Measurements from ENCODE around the gene SAMD11. TPM values are rescaled to one million over a fixed set of nuclear protein-coding genes. Genes with fewer than 3 reads are reported as not detected.

The SAMD11 gene
- total RNA-seq, 1 donor from 2014 or later: 0.14 TPM

DNA sequence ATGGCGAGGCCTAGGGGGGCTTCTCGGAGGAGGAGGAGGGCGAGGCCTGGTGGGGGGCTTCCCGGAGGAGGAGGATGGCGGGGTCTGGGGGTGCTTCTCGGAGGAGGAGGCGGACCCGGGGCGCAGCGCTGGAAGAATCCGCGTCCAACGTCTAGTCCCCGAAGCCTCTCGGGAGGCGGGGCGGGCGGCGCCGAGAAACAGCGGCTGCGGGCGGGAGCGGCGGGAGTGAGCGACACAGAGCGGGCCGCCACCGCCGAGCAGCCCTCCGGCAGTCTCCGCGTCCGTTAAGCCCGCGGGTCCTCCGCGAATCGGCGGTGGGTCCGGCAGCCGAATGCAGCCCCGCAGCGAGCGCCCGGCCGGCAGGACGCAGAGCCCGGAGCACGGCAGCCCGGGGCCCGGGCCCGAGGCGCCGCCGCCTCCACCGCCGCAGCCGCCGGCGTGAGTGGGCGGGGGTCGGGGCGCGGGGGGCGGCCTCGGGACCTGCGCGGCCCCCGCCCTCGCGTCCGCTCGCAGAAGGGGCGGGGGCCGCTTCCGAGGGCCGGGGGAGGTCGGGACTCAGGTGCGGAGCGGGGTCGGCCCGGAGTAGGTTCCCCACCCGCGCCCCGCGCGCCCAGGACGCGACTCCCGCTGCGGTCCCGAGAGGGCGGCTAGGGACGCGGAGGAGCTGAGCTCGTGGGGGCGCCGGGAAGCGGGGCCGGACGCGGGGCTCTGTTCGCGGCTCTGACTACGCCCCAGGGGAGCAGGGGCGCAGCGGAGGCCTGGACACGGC, 36.8 kb downstream of the SAMD11 start, which contains the start of gene KLHL17:
Gene KLHL17, plus strand, starts transcription at position 222 of the 769 bp plus-strand sequence. Its CDS starts 110 bp downstream, at position 332.
- TF ChIP-seq CTCF (conservative IDR thresholded peaks at IDR 0.05): no peak
- Mint-ChIP-seq H3K4me1 (peaks cover 13% of the 10 kb centered on the region), H3K36me3 (ENCODE audit: low read depth) (no peaks in the 10 kb centered on the region), H3K27ac (ENCODE audit: unreplicated experiment) (no peak within 1 kb of the TSS), H3K4me3 (peak within 1 kb of the TSS; percentile 93), H3K9me3 (no peaks in the 10 kb centered on the region), H3K27me3 (ENCODE audit: low read depth) (peaks cover 4% of the 10 kb centered on the region)
- DNase-seq (ENCODE audit: low read depth, low spot score): peak; percentile 70

- no peaks in the 10 kb centered on the region for H3K36me3 Mint-ChIP-seq (ENCODE audit: low read depth)
- TF ChIP-seq CTCF (conservative IDR thresholded peaks at IDR 0.05): no peak
- H3K27me3 Mint-ChIP-seq (ENCODE audit: low read depth): peaks cover 10% of the 10 kb centered on the region
- no peak overlapping the region for H3K27ac Mint-ChIP-seq (ENCODE audit: unreplicated experiment)
- H3K9me3 Mint-ChIP-seq: no peaks in the 10 kb centered on the region
- peak overlapping the region; percentile 62 for H3K4me3 Mint-ChIP-seq
- DNase-seq (ENCODE audit: low read depth, low spot score): no peak
- H3K4me1 Mint-ChIP-seq: peaks cover 13% of the 10 kb centered on the region
These were observed 37.5 kb downstream of the SAMD11 start for GRCh38 chr1:961132-961669.

- H3K27ac Mint-ChIP-seq (ENCODE audit: unreplicated experiment): no peak overlapping the region
- no peak for TF ChIP-seq CTCF (conservative IDR thresholded peaks at IDR 0.05)
- H3K27me3 Mint-ChIP-seq (ENCODE audit: low read depth): peaks cover 20% of the 10 kb centered on the region
- peak overlapping the region; percentile 81 for H3K4me3 Mint-ChIP-seq
- H3K36me3 Mint-ChIP-seq (ENCODE audit: low read depth): no peaks in the 10 kb centered on the region
- peaks cover 9% of the 10 kb centered on the region for H3K4me1 Mint-ChIP-seq
- no peaks in the 10 kb centered on the region for H3K9me3 Mint-ChIP-seq
- DNase-seq (ENCODE audit: low read depth, low spot score): no peak
These were observed 38.9 kb downstream of the SAMD11 start for GRCh38 chr1:962381-963300.

DNA sequence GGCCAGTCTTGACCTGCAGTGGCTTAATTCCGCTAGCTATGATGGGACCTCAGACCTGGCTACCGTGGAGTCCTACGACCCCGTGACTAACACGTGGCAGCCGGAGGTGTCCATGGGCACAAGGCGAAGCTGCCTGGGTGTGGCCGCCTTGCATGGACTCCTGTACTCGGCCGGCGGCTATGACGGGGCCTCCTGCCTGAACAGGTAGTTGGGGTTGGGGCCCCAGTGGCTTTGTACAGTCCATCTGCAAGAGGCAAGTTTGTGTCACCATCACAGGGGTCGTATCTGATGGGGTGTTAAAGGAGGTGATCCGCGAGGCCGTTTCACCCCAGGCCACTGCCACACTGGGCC, 39.6 kb downstream of the SAMD11 start:
- Mint-ChIP-seq H3K9me3 (no peaks in the 10 kb centered on the region), H3K4me3 (peak overlapping the region; percentile 38), H3K36me3 (ENCODE audit: low read depth) (no peaks in the 10 kb centered on the region), H3K27ac (ENCODE audit: unreplicated experiment) (no peak overlapping the region), H3K27me3 (ENCODE audit: low read depth) (peaks cover 27% of the 10 kb centered on the region), H3K4me1 (peaks cover 4% of the 10 kb centered on the region)
- no peak for TF ChIP-seq CTCF (conservative IDR thresholded peaks at IDR 0.05)
- DNase-seq (ENCODE audit: low read depth, low spot score): no peak

DNA sequence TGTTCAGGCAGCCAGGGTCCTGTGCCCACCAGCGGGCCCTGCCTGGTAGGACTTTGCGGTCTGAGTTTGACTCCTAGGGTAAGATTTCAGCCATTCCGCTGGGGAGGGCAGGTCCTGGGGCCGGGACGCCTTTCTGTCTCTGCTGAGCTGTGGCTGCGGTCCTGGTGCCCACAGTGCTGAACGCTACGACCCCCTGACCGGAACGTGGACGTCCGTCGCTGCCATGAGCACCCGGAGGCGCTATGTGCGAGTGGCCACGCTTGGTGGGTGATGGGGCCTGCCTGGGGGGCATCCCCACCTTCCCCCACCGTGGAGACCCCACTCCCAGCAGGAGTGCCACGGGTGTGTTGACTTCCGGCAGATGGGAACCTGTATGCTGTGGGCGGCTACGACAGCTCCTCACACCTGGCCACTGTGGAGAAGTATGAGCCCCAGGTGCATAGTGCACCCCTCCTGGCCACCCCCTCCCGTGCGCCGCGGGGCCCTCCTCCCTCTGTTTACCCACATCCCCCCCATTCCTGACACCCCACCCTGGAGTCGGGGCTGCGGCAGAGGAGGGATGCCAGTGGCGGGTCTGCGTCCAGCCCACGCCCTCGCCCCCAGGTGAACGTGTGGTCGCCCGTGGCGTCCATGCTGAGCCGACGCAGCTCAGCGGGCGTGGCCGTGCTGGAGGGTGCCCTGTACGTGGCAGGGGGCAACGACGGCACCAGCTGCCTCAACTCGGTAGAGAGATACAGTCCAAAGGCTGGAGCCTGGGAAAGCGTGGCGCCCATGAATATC, 40.2 kb downstream of the SAMD11 start:
- Mint-ChIP-seq H3K27ac (ENCODE audit: unreplicated experiment) (no peak overlapping the region), H3K4me3 (peak overlapping the region; percentile 47), H3K27me3 (ENCODE audit: low read depth) (peaks cover 33% of the 10 kb centered on the region), H3K9me3 (no peaks in the 10 kb centered on the region), H3K4me1 (no peaks in the 10 kb centered on the region), H3K36me3 (ENCODE audit: low read depth) (no peaks in the 10 kb centered on the region)
- TF ChIP-seq CTCF (conservative IDR thresholded peaks at IDR 0.05): no peak
- no peak for DNase-seq (ENCODE audit: low read depth, low spot score)

Measured in neural crest cell (in vitro differentiated cells).